ENCODE measurements around the gene FRMPD1.

DNA sequence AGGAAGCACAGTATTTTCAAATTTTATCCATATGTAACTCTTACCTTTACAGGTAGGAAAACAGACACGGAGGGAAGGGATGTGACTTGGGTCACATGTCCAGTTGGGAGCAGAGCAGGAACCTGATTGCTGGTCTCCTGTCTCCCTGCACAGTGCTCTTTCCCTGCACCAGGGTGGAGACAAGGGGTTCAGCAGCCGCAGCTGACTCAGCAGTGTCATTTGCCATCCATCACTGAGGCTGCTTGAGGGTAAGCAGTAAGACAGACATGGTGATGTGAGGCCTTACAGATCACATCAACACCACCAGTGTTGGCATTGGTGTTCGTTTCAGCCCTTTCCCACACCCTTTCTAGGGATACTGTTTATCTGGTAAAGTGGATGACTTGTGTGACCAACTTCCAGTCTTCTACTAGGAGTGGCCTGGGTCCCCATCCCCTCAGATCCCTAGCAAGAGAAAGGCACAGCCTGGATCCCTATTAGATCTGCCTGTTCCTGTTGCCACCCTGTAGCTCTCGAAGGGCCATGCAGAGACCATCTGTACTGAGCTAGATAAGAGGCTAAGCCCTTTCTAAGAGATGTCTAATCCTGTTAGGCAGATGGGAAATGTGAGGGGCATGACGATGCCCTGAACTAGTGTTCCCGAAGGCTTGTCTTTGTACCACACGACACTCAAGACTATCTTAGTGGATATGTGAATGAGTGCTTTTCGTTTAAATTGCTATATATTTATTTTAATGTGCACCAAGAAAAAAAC lies 29.1 kb downstream of the FRMPD1 start:
- TF ChIP-seq, protein P1, sequence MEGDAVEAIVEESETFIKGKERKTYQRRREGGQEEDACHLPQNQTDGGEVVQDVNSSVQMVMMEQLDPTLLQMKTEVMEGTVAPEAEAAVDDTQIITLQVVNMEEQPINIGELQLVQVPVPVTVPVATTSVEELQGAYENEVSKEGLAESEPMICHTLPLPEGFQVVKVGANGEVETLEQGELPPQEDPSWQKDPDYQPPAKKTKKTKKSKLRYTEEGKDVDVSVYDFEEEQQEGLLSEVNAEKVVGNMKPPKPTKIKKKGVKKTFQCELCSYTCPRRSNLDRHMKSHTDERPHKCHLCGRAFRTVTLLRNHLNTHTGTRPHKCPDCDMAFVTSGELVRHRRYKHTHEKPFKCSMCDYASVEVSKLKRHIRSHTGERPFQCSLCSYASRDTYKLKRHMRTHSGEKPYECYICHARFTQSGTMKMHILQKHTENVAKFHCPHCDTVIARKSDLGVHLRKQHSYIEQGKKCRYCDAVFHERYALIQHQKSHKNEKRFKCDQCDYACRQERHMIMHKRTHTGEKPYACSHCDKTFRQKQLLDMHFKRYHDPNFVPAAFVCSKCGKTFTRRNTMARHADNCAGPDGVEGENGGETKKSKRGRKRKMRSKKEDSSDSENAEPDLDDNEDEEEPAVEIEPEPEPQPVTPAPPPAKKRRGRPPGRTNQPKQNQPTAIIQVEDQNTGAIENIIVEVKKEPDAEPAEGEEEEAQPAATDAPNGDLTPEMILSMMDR (IDR thresholded peaks at IDR 0.05; ENCODE audit: low read length): no peak
- TF ChIP-seq EZH2phosphoT487 (IDR thresholded peaks at IDR 0.05; ENCODE audit: low read length): no peak
- TF ChIP-seq EZH2 (optimal IDR thresholded peaks at IDR 0.05; ENCODE audit: low read depth, low read length): no peak
